ENCODE data around the gene IDH3A. TPM values are rescaled to one million over a fixed set of nuclear protein-coding genes. Genes with fewer than 3 reads are reported as not detected.

IDH3A gene
- 100 to 1,000 TPM in 1 of 2 donors, 10 to 100 TPM in 1; 50.9 to 138 TPM for total RNA-seq

GRCh38 chr15:78149068-78149804, at the start of gene IDH3A:
TSS of gene IDH3A (plus strand) at chr15:78149362. CDS start at chr15:78149404, 42 bp downstream.
- ATAC-seq (ENCODE audit: insufficient number of reproducible peaks, low FRiP score, low read depth) (peak; percentile 93), DNase-seq (ENCODE audit: low spot score) (peak; percentile 96)
- no peak for TF ChIP-seq CTCF (IDR thresholded peaks at IDR 0.05)
- H3K4me3 ChIP-seq = peak within 1 kb of the TSS; percentile 86
- no peaks in the 10 kb centered on the region for H3K36me3 ChIP-seq
- H3K4me1 ChIP-seq (ENCODE audit: control insufficient read depth in 1 of 2, low read depth in 2 of 2) = peaks cover 6 to 27% of the 10 kb centered on the region in 2 donors
- no peaks in the 10 kb centered on the region for H3K27me3 ChIP-seq (replicated peaks; ENCODE audit: insufficient read depth)
- no peaks in the 10 kb centered on the region for H3K9me3 ChIP-seq
- H3K27ac ChIP-seq = peak within 1 kb of the TSS; percentile 68 to 69

- no peak for DNase-seq (ENCODE audit: low spot score)
- no peak for TF ChIP-seq CTCF (IDR thresholded peaks at IDR 0.05)
- Histone ChIP-seq H3K4me1 (ENCODE audit: control insufficient read depth in 1 of 2, low read depth in 2 of 2) (no peaks in the 10 kb centered on the region), H3K27ac (no peak overlapping the region), H3K36me3 (no peaks in the 10 kb centered on the region), H3K9me3 (no peaks in the 10 kb centered on the region), H3K27me3 (replicated peaks; ENCODE audit: insufficient read depth) (no peaks in the 10 kb centered on the region), H3K4me3 (no peak overlapping the region)
- ATAC-seq (ENCODE audit: insufficient number of reproducible peaks, low FRiP score, low read depth) = no peak
Measured at GRCh38 chr15:78100886-78101285, 48.3 kb upstream of the IDH3A start.

GRCh38 chr15:78101423-78102105, 47.6 kb upstream of the IDH3A start:
- Histone ChIP-seq H3K9me3 (no peaks in the 10 kb centered on the region), H3K4me1 (ENCODE audit: control insufficient read depth in 1 of 2, low read depth in 2 of 2) (no peaks in the 10 kb centered on the region), H3K27me3 (replicated peaks; ENCODE audit: insufficient read depth) (no peaks in the 10 kb centered on the region), H3K4me3 (no peak overlapping the region), H3K36me3 (no peaks in the 10 kb centered on the region), H3K27ac (no peak overlapping the region)
- no peak for DNase-seq (ENCODE audit: low spot score)
- ATAC-seq (ENCODE audit: insufficient number of reproducible peaks, low FRiP score, low read depth) = no peak
- TF ChIP-seq CTCF (IDR thresholded peaks at IDR 0.05) = no peak

- DNase-seq (ENCODE audit: low spot score) (no peak), ATAC-seq (ENCODE audit: insufficient number of reproducible peaks, low FRiP score, low read depth) (no peak)
- Histone ChIP-seq H3K27ac (no peak overlapping the region), H3K4me1 (ENCODE audit: control insufficient read depth in 1 of 2, low read depth in 2 of 2) (no peaks in the 10 kb centered on the region), H3K36me3 (no peaks in the 10 kb centered on the region), H3K27me3 (replicated peaks; ENCODE audit: insufficient read depth) (no peaks in the 10 kb centered on the region), H3K9me3 (no peaks in the 10 kb centered on the region), H3K4me3 (no peak overlapping the region)
- no peak for TF ChIP-seq CTCF (IDR thresholded peaks at IDR 0.05)
Measured at GRCh38 chr15:78102211-78102610, 47.0 kb upstream of the IDH3A start.

- Histone ChIP-seq H3K9me3 (no peaks in the 10 kb centered on the region), H3K4me3 (no peak overlapping the region), H3K4me1 (ENCODE audit: control insufficient read depth in 1 of 2, low read depth in 2 of 2) (no peaks in the 10 kb centered on the region), H3K27me3 (replicated peaks; ENCODE audit: insufficient read depth) (no peaks in the 10 kb centered on the region), H3K36me3 (no peaks in the 10 kb centered on the region), H3K27ac (no peak overlapping the region)
- DNase-seq (ENCODE audit: low spot score) = no peak
- no peak for ATAC-seq (ENCODE audit: insufficient number of reproducible peaks, low FRiP score, low read depth)
- no peak for TF ChIP-seq CTCF (IDR thresholded peaks at IDR 0.05)
Measured at GRCh38 chr15:78102741-78103140, 46.4 kb upstream of the IDH3A start.
